Eye (tissue), 1 donor: ENCODE results near the gene GJA9.
"Not testable (repeated sequence)": the region's sequence is repeated elsewhere in the genome, so short reads cannot be mapped to it uniquely, and the experiment has no call there.

Source experiments
- DNase-seq: peaks from one replicate; pipeline ENCODE4 v3.0.0-alpha.2; 2015

Gene GJA9

GRCh38 chr1:38881487-38881886, at the start of gene GJA9:
Gene GJA9 (minus strand): TSS chr1:38881587. CDS start chr1:38876098, 5,489 bp downstream.
- no peak for DNase-seq

GRCh38 chr1:38929476-38929875, 48.1 kb upstream of the GJA9 start:
- DNase-seq = peak; percentile 35

GRCh38 chr1:38929054-38929453, 47.7 kb upstream of the GJA9 start:
- no peak for DNase-seq

DNA sequence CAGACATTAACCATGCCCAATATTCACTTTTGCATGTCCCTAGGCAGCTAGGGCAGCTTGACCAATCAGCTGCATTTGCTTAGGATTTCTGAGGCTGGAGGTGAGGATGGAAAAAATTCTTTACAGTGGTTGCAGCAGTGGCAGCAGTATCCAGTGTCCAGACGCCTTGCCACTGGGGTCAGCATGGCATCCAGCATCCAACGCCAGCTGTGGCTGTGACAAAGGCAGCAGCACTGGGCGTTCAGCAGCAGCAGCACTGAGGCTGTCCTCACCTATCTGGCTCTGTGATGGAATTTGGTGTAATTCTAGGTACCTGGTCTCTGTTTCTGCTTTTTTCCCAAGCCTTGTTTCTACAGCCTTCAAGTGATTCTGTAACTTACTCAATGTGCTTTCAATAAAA, 44.7 kb upstream of the GJA9 start:
- DNase-seq = no peak

DNA sequence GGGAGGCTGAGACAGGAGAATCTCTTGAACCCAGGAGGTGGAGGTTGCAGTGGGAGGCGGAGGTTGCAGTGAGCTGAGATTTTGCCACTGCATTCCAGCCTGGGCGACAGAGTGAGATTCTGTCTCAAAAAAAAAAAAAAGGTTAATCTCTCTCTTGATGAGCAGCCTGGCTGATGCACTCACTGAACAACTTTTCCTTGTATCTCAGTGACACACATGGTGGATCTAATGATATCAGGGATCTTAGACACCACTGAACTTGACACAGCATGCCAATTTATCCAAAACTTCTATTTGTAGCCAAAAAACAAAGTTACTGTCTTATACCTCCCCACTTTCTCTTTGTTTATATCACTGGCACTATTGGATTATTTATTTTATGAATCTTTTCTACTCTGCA, 44.0 kb upstream of the GJA9 start:
- no peak for DNase-seq

DNA sequence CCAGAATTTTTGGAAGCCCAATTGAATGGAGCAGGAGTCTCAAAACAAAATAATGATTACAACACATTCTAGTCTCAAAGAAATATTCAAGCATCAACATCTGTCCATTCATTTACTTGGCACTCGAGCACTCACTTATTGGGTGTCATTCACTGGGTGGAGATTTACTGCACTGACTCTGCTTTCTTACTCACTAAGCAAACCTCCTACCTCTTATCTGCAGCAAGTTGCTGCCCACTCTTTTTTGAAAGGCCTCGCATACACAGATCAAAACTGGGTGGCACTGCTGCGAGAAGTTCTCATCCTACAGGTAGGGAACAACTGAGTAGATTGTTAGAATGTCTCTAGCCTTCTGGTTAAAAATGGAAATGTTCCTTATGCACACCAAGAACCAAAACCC, 42.2 kb upstream of the GJA9 start:
- no peak for DNase-seq

GRCh38 chr1:38919130-38919529, 37.7 kb upstream of the GJA9 start:
- DNase-seq = no peak

DNA sequence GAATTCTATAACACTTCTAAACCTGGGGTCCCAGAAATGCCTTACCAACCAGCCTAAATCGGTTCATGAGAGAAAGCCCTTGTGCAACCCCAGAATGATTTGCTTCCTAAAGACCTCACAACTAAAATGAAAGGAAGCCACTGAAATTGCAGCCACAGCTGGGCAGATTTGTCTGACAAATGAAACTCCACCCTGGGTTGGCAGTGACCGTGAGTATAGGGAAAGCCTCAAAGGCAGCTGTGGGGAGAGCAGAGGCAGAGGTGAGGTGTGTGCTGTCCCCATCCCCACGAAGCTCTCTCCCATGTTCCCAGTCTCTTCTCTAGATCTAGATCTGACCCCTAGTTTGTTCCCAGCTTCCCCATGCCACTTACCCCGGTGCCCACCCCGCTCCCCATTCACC, 37.2 kb upstream of the GJA9 start:
- DNase-seq = no peak

DNA sequence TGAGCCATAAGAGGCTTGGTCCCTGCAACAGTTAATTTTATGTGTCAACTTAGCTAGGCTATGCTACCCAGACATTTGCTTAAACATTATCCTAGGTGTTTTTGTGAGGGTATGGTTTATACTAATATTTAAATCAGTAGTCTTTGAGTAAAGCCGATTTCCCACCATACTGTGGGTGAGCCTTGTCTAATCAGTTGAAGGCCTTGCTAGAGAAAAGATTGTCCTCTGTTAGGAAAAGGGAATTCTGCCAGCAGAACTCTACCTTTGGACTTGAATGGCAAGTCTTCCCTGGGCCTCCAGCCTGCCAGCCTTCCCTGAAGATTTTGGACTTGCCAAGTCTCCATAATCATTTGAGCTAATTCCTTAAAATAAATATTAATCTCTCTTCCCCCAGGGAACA, 36.4 kb upstream of the GJA9 start:
- DNase-seq = no peak

DNA sequence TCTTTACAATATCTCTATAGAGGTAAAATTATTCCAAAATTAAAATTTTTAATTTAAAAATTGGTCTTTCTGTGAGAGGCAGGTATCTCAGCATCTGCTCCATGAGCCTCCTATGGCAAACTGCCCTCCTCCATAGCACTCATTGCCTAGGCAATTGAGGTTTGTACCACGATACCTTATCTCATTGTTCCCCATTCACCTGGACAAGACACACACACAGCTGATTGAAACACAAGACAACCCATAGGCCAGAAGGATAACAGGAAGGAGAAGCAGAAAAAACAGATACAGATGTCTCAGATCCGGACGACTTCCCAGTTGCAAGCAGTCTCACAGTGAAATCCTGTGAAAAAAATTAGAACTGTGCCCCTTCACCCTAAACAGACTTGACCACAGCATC, 36.0 kb upstream of the GJA9 start:
- no peak for DNase-seq

- no peak for DNase-seq
Observed at GRCh38 chr1:38915352-38915948, 34.1 kb upstream of the GJA9 start.

DNA sequence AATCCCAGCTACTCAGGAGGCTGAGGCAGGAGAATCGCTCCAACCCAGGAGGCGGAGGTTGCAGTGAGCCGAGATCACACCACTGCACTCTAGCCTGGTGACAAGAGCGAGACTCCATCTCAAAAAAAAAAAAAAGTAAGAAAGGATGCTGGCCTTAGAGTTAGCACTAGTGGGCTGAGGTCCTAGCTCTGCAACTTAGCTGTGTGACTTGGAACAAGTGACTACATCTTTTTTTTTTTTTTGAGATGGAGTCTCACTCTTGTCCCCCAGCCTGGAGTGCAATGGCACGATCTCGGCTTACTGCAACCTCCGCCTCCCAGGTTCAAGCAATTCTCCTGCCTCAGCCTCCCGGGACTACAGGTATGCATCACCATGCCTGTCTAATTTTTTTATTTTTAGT, 33.5 kb upstream of the GJA9 start:
- DNase-seq = not testable (repeated sequence)

DNA sequence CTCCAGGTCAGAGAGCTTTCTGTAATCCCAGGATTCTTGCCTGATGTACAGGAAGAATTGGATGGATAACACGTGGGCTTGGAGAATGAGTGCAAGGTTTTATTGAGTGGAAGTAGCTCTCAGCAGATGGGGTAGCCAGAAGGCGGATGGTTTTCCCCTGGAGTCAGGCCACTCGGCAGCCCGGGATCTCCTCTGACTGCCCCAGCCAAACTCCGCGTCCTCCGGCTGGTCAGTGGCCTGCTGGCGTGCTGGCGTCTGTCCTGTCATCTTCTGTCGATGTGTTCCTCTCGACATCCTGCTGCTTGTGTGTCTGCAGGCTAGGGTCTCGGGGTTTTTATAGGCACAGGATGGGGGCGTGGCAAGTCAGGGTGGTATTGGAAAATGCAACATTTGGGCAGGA, 27.4 kb upstream of the GJA9 start:
- DNase-seq = no peak

DNA sequence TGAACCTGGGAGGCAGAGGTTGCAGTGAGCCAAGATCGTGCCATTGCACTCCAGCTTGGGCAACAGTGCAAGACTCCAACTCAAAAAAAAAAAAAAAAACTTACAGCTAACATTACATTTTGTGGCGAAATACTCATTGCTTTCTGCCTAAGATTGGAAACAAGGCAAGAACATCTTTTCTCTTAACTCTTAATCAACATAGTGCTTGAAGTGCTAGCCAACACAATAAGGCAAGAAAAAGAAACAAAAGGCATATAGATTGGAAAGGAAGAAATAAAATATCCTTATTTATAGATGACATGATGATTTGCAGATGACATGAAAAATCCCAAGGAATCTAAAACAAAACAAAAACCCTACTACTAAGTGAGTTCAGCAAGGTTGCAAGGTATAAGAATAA, 24.6 kb upstream of the GJA9 start:
- DNase-seq = no peak

DNA sequence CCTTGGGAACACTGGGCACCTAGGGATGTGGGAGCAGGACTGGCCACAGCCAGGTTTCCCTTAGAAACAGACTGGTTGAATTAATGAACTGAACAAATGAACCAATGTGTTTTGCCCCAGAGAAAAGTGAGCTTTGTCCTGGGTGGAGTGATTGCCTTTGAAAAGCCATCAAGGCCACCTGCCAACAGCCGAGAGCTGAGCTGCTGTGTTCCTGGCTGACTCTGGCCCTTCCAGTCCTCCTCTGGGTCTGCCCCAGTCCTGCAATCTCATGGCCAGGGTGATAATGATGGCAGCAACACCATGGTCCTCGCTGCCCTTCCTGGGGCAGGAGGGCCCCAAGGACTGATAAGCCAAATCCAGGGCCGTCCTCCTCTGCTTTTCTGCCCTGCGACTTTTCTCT, 18.2 kb upstream of the GJA9 start:
- DNase-seq = no peak

GRCh38 chr1:38898653-38899230, 17.4 kb upstream of the GJA9 start:
- DNase-seq = no peak

- no peak for DNase-seq
Observed at GRCh38 chr1:38896169-38896568, 14.8 kb upstream of the GJA9 start.

GRCh38 chr1:38892976-38893375, 11.6 kb upstream of the GJA9 start:
- no peak for DNase-seq

GRCh38 chr1:38891753-38892152, 10.4 kb upstream of the GJA9 start:
- no peak for DNase-seq

DNA sequence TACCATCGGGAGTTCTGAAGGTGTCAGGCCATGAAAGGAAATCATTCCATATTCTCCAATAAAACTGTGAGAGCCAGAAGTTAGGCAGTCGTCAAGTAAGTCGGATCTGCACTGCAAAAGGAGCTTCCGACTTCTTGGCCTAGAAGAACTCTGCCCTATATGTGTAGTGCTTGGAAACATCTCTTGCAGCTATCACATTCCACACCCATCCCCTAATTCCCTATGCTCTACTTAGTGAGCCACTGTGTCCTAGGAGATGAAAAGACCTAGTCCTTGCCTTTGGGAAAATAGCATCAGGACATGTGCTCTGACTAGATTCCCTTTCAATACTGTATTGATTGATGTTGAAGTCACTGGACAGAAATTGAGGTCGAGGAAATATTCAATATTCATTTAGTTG, 8.2 kb upstream of the GJA9 start:
- DNase-seq = no peak

DNA sequence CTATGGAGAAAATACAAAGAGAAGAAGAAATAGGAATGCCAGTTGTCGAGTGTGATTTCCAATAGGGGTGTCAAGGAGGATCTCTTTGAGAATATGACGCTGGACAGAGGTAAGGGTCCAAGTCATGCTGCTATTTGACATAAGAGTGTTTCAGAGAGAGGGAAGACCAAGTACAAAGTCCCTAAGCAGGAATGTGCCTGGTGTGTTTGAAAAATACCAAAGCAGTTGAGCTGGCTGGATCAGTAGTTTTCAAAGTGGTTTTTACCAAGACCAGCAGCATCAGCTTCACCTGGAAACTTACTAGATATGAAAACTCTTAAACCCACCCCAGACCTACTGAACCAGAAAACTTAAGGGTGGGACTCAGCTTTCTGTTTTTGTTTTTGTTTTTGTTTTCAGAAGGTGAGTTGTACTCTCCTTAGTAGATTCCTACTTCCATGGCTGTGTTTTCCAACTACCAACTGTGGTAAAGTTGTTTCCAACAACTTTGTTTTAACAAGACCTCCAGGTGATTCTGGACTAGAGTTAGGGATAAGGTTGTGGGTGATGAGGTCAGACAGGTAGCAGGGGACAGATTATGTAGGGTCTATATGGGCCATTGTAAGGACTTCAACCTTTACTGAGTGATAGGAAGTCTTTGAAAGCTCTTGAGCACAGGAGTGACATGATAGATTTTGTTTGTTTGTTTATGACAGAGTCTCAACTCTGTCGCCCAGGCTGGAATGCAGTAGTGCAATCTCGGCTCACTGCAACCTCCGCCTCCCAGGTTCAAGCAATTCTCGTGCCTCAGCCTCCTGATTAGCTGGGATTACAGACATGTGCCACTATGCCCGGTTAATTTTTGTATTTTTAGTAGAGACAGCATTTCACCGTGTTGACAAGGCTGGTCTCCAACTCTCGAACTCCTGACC, 7.3 kb upstream of the GJA9 start:
- DNase-seq = no peak

DNA sequence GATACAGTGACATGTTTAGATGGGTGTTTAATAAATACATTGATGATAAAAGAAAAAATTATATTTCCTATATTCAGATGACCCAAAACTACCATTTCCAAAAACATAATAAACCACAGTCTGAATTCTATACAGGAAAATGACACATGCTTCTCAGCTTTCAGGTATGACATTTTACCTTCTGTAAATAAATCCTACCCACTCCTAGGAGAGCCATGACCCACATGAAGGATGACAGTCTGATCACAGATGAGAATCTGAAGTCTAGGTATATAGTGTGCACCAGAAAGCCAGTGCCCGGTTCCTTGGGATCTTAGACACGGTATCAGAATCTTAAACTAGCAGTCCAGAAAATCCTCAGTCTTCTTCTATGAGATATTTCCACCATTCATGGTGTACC, 3.7 kb upstream of the GJA9 start:
- no peak for DNase-seq

DNA sequence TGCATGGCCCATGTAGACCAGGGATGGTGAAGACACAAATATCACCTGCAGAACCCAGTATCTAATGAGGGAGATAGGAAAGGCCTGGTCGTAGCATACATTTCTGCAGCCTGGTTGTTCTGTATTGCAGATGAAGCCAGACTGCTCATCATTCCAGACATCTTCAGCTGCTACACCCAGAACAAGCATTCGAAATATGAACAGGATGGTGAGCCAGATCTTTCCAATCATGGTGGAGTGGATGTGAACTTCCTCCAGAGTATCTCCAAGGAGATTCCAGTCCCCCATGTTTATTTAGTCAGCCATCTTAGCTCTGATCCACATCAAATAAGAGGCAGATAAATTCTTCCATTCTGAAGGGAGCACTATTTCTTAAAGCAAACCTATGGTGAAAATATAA, 5.6 kb downstream of the GJA9 start:
- DNase-seq = no peak
